Spinal cord (tissue), 10 donors: ENCODE results near the gene TMEM240. TPM values are rescaled to one million over a fixed set of nuclear protein-coding genes. Genes with fewer than 3 reads are reported as not detected.
"Not testable (repeated sequence)": the region's sequence is repeated elsewhere in the genome, so short reads cannot be mapped to it uniquely, and the experiment has no call there.

Source experiments
- DNase-seq, 6 donors: peaks; one replicate each; pipeline versions ENCODE4 v3.0.0 to v3.0.0-alpha.2; 2013 to 2015; ENCODE audit warnings: low spot score in 6 of 6, low read depth in 4 of 6
- H3K27ac ChIP-seq: one replicate; pipeline ENCODE4 v1.5.1; 2013; ENCODE audit warnings: low read depth, low read length, control low read depth
- H3K27me3 ChIP-seq: one replicate; pipeline ENCODE4 v1.6.1; 2013; ENCODE audit warnings: low read length; ENCODE audit not compliant: control insufficient read depth, insufficient read depth
- H3K36me3 ChIP-seq: one replicate; pipeline ENCODE4 v1.6.1; 2013; ENCODE audit warnings: low read length; ENCODE audit not compliant: control insufficient read depth, insufficient read depth
- H3K4me1 ChIP-seq: one replicate; pipeline ENCODE4 v1.6.1; 2013; ENCODE audit warnings: low read length; ENCODE audit not compliant: control insufficient read depth, insufficient read depth
- H3K4me3 ChIP-seq: one replicate; pipeline ENCODE4 v1.5.1; 2013; ENCODE audit warnings: low read depth, low read length, control low read depth
- H3K9me3 ChIP-seq: one replicate; pipeline ENCODE4 v1.6.1; 2013; ENCODE audit warnings: low read length; ENCODE audit not compliant: control insufficient read depth, insufficient read depth
- WGBS: methylation state at CpG from one replicate; pipeline ENCODE4 v1.1.5; 2013; ENCODE audit warnings: missing lambda C conversion rate; ENCODE audit not compliant: insufficient coverage; 5-methylcytosine and 5-hydroxymethylcytosine counted together
- polyA plus RNA-seq, 2 donors: library from polyadenylated mRNA; unstranded; fragments of 120-200 nt; gene quantifications; one replicate each; pipeline ENCODE4 v1.2.1, GENCODE V29; 2013; ENCODE audit not compliant: insufficient read length in 2 of 2
- total RNA-seq, 2 donors: library from RNA; depleted of rRNA in 1 of 2; stranded (reverse); fragments of 120-200 nt in 1 of 2; fragments of >200 nt in 1 of 2; gene quantifications; one replicate each; pipeline versions ENCODE4 v1.2.3 to v1.2.4, GENCODE V29; 2013 to 2014
- donor health status: healthy.

The TMEM240 gene
- total and polyA plus RNA-seq, 4 donors: 10.2 to 47.7 (median 27.9) TPM

- Histone ChIP-seq H3K27ac (no peak overlapping the region), H3K4me1 (no peaks in the 10 kb centered on the region), H3K27me3 (no peaks in the 10 kb centered on the region), H3K9me3 (peaks cover 1% of the 10 kb centered on the region), H3K36me3 (peaks cover 73% of the 10 kb centered on the region), H3K4me3 (no peak overlapping the region)
- WGBS: 88% methylated on average over 34 of the region's 37 CpGs
- DNase-seq: no peak
Measured at GRCh38 chr1:1528301-1529267, 11.8 kb downstream of the TMEM240 start.

DNA sequence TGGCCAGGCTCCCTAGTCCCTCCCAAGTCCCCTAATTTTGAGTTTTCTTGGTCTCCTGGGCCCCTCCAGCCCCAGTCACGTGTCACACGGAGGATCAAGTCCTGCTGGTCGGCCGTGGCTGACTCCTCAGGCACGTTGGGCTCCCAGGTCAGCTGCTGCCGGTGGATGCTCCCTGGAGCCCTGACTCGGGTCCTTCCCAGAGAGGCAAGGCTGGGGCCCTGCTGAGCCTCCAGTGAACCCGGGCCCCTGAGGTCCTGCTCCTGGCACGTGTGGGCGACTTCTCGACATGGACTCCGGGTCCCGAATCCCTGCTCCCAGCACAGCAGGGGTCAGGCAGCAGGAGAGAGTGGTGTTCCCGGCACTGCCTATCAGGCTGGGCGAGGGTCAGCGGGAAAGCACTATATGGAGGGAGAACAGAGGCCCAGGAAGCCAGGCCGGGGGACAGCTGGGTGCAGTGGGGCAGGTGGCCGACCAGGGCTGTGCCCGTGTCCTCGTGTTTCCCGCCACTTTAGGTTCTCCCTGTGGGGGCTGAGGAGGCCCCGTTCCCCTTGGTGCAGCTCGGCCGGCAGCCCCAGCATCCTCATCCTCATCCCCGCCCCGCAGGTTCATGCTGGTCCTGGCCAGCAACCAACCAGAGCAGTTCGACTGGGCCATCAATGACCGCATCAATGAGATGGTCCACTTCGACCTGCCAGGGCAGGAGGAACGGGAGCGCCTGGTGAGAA lies 13.2 kb downstream of the TMEM240 start:
- peaks cover 74% of the 10 kb centered on the region for H3K36me3 ChIP-seq
- WGBS: 88% methylated on average over 30 of the region's 31 CpGs

GRCh38 chr1:1526476-1526875 lies 13.9 kb downstream of the TMEM240 start:
- H3K9me3 ChIP-seq, H3K27ac ChIP-seq, DNase-seq, H3K4me1 ChIP-seq, H3K27me3 ChIP-seq, H3K4me3 ChIP-seq: not testable (repeated sequence)
- WGBS: 96% methylated on average over 6 of the region's 21 CpGs
- H3K36me3 ChIP-seq: peaks cover 77% of the 10 kb centered on the region

More for the DNA sequence above, 13.2 kb downstream of the TMEM240 start:
- Histone ChIP-seq H3K4me3 (no peak overlapping the region), H3K27ac (no peak overlapping the region), H3K27me3 (no peaks in the 10 kb centered on the region), H3K9me3 (peaks cover 1% of the 10 kb centered on the region), H3K4me1 (no peaks in the 10 kb centered on the region)
- DNase-seq: no peak

- not testable (repeated sequence) for H3K27ac ChIP-seq, DNase-seq, H3K4me3 ChIP-seq, H3K4me1 ChIP-seq, H3K9me3 ChIP-seq, H3K27me3 ChIP-seq
- H3K36me3 ChIP-seq: peaks cover 88% of the 10 kb centered on the region
- WGBS: 96% methylated on average over 22 of the region's 30 CpGs
Measured at GRCh38 chr1:1524750-1525383, 15.6 kb downstream of the TMEM240 start.

- H3K27ac ChIP-seq, H3K4me3 ChIP-seq, H3K4me1 ChIP-seq, H3K27me3 ChIP-seq, DNase-seq, H3K9me3 ChIP-seq: not testable (repeated sequence)
- WGBS: 71% methylated on average over 15 of the region's 17 CpGs
- H3K36me3 ChIP-seq: peaks cover 82% of the 10 kb centered on the region
Measured at GRCh38 chr1:1523651-1524050, 16.8 kb downstream of the TMEM240 start.

GRCh38 chr1:1523226-1523625 lies 17.2 kb downstream of the TMEM240 start:
- not testable (repeated sequence) for H3K27me3 ChIP-seq, H3K9me3 ChIP-seq, H3K4me1 ChIP-seq, DNase-seq, H3K4me3 ChIP-seq, H3K27ac ChIP-seq
- peaks cover 82% of the 10 kb centered on the region for H3K36me3 ChIP-seq
- 96% methylated on average over 19 of the region's 31 CpGs for WGBS

DNA sequence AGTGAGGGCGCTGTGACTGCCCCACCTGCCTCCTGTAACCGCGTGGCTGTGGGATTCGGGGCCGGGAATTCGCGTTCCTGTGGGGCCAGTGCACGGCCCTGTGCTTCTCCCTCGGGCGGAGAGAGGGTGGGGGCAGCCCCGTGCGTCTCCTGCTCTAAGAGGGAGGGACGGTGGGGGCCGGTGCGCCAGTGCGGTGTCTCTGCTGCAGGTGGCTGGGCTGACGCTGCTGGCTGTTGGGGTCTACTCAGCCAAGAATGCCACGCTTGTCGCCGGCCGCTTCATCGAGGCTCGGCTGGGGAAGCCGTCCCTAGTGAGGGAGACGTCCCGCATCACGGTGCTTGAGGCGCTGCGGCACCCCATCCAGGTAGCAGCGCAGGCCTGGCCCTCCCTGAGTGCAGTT lies 17.9 kb downstream of the TMEM240 start:
- H3K27ac ChIP-seq, DNase-seq, H3K27me3 ChIP-seq, H3K4me3 ChIP-seq, H3K9me3 ChIP-seq, H3K4me1 ChIP-seq: not testable (repeated sequence)
- WGBS: 91% methylated on average over 24 of the region's 30 CpGs
- peaks cover 83% of the 10 kb centered on the region for H3K36me3 ChIP-seq

- H3K27ac ChIP-seq: no peak overlapping the region
- DNase-seq: no peak
- H3K36me3 ChIP-seq: peaks cover 80% of the 10 kb centered on the region
- H3K4me1 ChIP-seq: no peaks in the 10 kb centered on the region
- no peak overlapping the region for H3K4me3 ChIP-seq
- WGBS: 93% methylated on average over 19 of the region's 19 CpGs
- H3K9me3 ChIP-seq: no peaks in the 10 kb centered on the region
- H3K27me3 ChIP-seq: no peaks in the 10 kb centered on the region
Measured at GRCh38 chr1:1521331-1521730, 19.1 kb downstream of the TMEM240 start.

- not testable (repeated sequence) for H3K4me3 ChIP-seq, H3K27me3 ChIP-seq, H3K9me3 ChIP-seq, H3K4me1 ChIP-seq, H3K27ac ChIP-seq, DNase-seq
- WGBS: 97% methylated on average over 35 of the region's 51 CpGs
- peaks cover 78% of the 10 kb centered on the region for H3K36me3 ChIP-seq
Measured at GRCh38 chr1:1519805-1520505, 20.5 kb downstream of the TMEM240 start.
